OCI-LY7 (cell line): ENCODE results near the gene CATSPERD. TPM values are rescaled to one million over a fixed set of nuclear protein-coding genes. Genes with fewer than 3 reads are reported as not detected.

Experiments
- BruUV-seq: library from RNA; stranded (reverse); fragments of 400-500 nt; replicated peaks from 2 replicates; lab custom pipeline; 2021; lab: Mats Ljungman, UMichigan
- CTCF ChIA-PET: fragments of 300-600 bp; sonication (Branson Sonifier 250); formaldehyde crosslinking; loops from one replicate; lab custom pipeline; 2022; ENCODE audit warnings: antibody characterized with exemption; ENCODE audit not compliant: unreplicated experiment; lab: Charles Lee
- POLR2A ChIA-PET: fragments of 300-600 bp; sonication (Branson Sonifier 250); formaldehyde crosslinking; loops from one replicate; lab custom pipeline; 2022; ENCODE audit warnings: antibody characterized with exemption; lab: Charles Lee
- DNase-seq: peaks from one replicate; pipeline ENCODE4 v3.0.0-alpha.2; 2015; ENCODE audit warnings: low spot score
- H2AFZ ChIP-seq: fragments of 200-600 bp; sonication (generic), shearing (Covaris generic); 2 replicates; pipeline ENCODE4 v1.6.1; 2014; ENCODE audit warnings: mild to moderate bottlenecking, antibody characterized with exemption, low read length, moderate library complexity
- H3K27ac ChIP-seq: fragments of 200-600 bp; sonication (generic); 2 replicates; pipeline ENCODE4 v1.5.1; 2014; ENCODE audit warnings: mixed run types, low read depth, mild to moderate bottlenecking, moderate library complexity, low read length, inconsistent platforms; ENCODE audit not compliant: poor library complexity, severe bottlenecking
- H3K36me3 ChIP-seq: fragments of 200-600 bp; sonication (generic); 2 replicates; pipeline ENCODE4 v1.6.1; 2014; ENCODE audit warnings: mild to moderate bottlenecking, antibody characterized with exemption, low read length, moderate library complexity, mixed read lengths; ENCODE audit not compliant: insufficient read depth
- H3K4me1 ChIP-seq: fragments of 200-600 bp; sonication (generic); 2 replicates; pipeline ENCODE4 v1.5.1; 2014; ENCODE audit warnings: mild to moderate bottlenecking, low read length; ENCODE audit not compliant: insufficient read depth, poor library complexity, severe bottlenecking
- H3K4me2 ChIP-seq: fragments of 200-600 bp; sonication (generic); 2 replicates; pipeline ENCODE4 v1.6.1; 2014; ENCODE audit warnings: mild to moderate bottlenecking, low read length
- H3K4me3 ChIP-seq: fragments of 200-600 bp; sonication (generic); 2 replicates; pipeline ENCODE4 v1.5.1; 2014; ENCODE audit warnings: mild to moderate bottlenecking, low read depth, low read length; ENCODE audit not compliant: poor library complexity, severe bottlenecking
- H3K79me2 ChIP-seq: fragments of 200-600 bp; sonication (generic); 2 replicates; pipeline ENCODE4 v1.6.1; 2016; ENCODE audit warnings: low read depth, mild to moderate bottlenecking, low read length, moderate library complexity, mixed read lengths; ENCODE audit not compliant: insufficient read depth
- H3K9me2 ChIP-seq: fragments of 200-600 bp; sonication (generic); 2 replicates; pipeline ENCODE4 v1.6.1; 2016; ENCODE audit warnings: mild to moderate bottlenecking, low read length, mixed read lengths; ENCODE audit not compliant: insufficient read depth
- H3K9me3 ChIP-seq: fragments of 200-600 bp; sonication (generic); 2 replicates; pipeline ENCODE4 v1.6.1; 2014; ENCODE audit warnings: mild to moderate bottlenecking, mixed run types, low read length, mixed read lengths
- H4K20me1 ChIP-seq: fragments of 200-600 bp; sonication (generic); 2 replicates; pipeline ENCODE4 v1.6.1; 2014; ENCODE audit warnings: mild to moderate bottlenecking, antibody characterized with exemption, low read length, moderate library complexity, mixed read lengths; ENCODE audit not compliant: insufficient read depth
- EZH2phosphoT487 ChIP-seq: fragments of 200-600 bp; sonication (generic); IDR thresholded peaks from 2 replicates; pipeline ENCODE4 v1.6.1; 2018; ENCODE audit warnings: low read depth, borderline replicate concordance, mild to moderate bottlenecking, mixed run types, antibody characterized with exemption, low read length, moderate library complexity, mixed read lengths
- intact Hi-C: fragments of 100-400 bp; cut with micrococcal nuclease; formaldehyde crosslinking; loops from one replicate; pipeline ENCODE4 v1.10.0; 2022; ENCODE audit not compliant: unreplicated experiment
- total RNA-seq, 2 experiments: library from RNA; depleted of rRNA in 1 of 2; stranded (reverse); fragments of >200 nt in 1 of 2; shearing (Covaris generic) in 1 of 2; gene quantifications; 2 replicates each; pipeline ENCODE4 v1.2.3, GENCODE V29; 2014 to 2022
- TF ChIP-seq, protein P1 (sequence below): fragments of 200-600 bp; sonication (generic); conservative IDR thresholded peaks from 2 replicates; pipeline ENCODE4 v1.5.1; 2014; ENCODE audit warnings: mild to moderate bottlenecking, antibody characterized with exemption, low read length, moderate library complexity, mixed read lengths

Gene CATSPERD
- total RNA-seq, 2 experiments from 2014 or later = not detected

DNA sequence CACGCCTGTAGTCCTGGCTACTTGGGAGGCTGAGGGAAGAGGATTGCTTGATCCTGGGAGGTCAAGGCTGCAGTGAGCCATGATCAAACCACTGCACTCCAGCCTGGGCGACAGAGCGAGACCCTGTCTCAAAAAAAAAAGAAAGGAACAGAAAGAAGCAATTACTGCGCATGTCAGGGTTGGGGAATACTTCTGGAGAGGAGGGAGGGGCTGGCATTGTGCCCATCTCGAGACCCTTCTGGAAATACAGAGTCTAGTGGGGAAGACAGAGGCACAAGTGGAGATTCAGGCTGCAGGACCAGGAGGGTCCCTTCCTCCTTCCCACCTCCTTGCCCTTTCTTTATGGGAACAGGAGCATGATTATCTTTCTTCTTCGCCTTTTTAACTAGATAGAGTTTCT lies 33.3 kb downstream of the CATSPERD start:
- no peaks in the 10 kb centered on the region for H3K9me2 ChIP-seq
- H3K79me2 ChIP-seq = no peaks in the 10 kb centered on the region
- no TSS peak for BruUV-seq
- H3K36me3 ChIP-seq = no peaks in the 10 kb centered on the region
- DNase-seq = no peak
- intact Hi-C loops = no loop called here
- TF ChIP-seq, protein P1, sequence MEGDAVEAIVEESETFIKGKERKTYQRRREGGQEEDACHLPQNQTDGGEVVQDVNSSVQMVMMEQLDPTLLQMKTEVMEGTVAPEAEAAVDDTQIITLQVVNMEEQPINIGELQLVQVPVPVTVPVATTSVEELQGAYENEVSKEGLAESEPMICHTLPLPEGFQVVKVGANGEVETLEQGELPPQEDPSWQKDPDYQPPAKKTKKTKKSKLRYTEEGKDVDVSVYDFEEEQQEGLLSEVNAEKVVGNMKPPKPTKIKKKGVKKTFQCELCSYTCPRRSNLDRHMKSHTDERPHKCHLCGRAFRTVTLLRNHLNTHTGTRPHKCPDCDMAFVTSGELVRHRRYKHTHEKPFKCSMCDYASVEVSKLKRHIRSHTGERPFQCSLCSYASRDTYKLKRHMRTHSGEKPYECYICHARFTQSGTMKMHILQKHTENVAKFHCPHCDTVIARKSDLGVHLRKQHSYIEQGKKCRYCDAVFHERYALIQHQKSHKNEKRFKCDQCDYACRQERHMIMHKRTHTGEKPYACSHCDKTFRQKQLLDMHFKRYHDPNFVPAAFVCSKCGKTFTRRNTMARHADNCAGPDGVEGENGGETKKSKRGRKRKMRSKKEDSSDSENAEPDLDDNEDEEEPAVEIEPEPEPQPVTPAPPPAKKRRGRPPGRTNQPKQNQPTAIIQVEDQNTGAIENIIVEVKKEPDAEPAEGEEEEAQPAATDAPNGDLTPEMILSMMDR = no peak
- TF ChIP-seq EZH2phosphoT487 = no peak
- no peak overlapping the region for H3K4me2 ChIP-seq
- ChIA-PET POLR2A (no interaction called here), CTCF (no interaction called here)
- no peak overlapping the region for H2AFZ ChIP-seq
- no peaks in the 10 kb centered on the region for H3K4me1 ChIP-seq
- H4K20me1 ChIP-seq = no peaks in the 10 kb centered on the region
- H3K9me3 ChIP-seq = no peaks in the 10 kb centered on the region
- no peak overlapping the region for H3K27ac ChIP-seq
- no peak overlapping the region for H3K4me3 ChIP-seq

DNA sequence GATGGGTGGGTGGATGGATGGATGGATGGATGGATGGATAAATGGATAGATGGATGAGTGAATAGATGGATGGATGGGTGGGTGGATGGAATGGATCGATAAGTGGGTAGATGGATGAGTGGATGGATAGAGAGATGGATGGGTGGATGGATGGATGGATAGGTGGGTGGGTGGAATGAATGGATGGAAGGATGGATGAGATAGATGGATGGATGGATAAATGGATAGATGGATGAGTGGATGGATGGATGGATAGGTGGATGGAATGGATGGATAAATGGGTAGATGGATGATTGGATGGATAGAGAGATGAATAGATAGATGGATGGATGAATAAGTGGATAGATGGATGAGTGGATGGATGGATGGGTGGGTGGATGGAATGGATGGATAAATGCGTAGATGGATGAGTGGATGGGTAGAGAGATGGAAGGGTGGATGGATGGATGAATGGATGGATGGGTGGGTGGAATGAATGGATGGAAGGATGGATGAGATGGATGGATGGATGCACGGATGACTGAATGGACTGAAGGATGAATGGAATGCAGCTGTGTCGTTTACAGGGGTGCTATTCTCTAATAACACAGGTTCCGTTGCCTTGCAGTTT lies 42.3 kb downstream of the CATSPERD start:
- TF ChIP-seq, protein P1 = no peak
- no peak for TF ChIP-seq EZH2phosphoT487
- Histone ChIP-seq H2AFZ (no peak overlapping the region), H3K4me1 (peaks cover 10% of the 10 kb centered on the region), H3K9me3 (no peaks in the 10 kb centered on the region), H3K9me2 (no peaks in the 10 kb centered on the region), H4K20me1 (no peaks in the 10 kb centered on the region), H3K79me2 (no peaks in the 10 kb centered on the region), H3K4me2 (no peak overlapping the region), H3K27ac (no peak overlapping the region), H3K36me3 (no peaks in the 10 kb centered on the region), H3K4me3 (no peak overlapping the region)
- ChIA-PET POLR2A (no interaction called here), CTCF (no interaction called here)
- DNase-seq = no peak
- intact Hi-C loops = no loop called here
- no TSS peak for BruUV-seq

DNA sequence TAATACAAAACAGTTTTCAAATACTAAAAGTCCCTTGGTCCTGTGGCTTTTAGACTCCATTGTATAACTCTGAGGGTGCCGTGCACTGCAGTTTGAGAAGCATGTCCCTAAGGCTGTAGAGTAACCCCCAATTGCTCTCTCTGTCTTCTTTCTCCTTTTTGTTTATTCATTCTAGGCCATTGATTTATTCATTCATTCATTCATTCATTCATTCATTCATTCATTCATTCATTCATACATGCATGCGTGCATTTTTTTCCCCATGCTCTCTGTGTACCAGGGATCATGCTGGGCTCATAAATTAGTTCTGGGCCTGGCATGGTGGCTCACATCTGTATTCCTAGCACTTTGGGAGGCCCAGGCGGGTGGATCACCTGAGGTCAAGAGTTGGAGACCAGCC lies 44.8 kb downstream of the CATSPERD start:
- H3K4me2 ChIP-seq = no peak overlapping the region
- ChIA-PET POLR2A (no interaction called here), CTCF (no interaction called here)
- no peak for DNase-seq
- H3K9me3 ChIP-seq = no peaks in the 10 kb centered on the region
- intact Hi-C loops = no loop called here
- H3K79me2 ChIP-seq = no peaks in the 10 kb centered on the region
- H3K4me3 ChIP-seq = no peak overlapping the region
- H3K36me3 ChIP-seq = no peaks in the 10 kb centered on the region
- no peak overlapping the region for H3K27ac ChIP-seq
- TF ChIP-seq, protein P1 = no peak
- TF ChIP-seq EZH2phosphoT487 = no peak
- H3K4me1 ChIP-seq = peaks cover 20% of the 10 kb centered on the region
- BruUV-seq = no TSS peak
- no peak overlapping the region for H2AFZ ChIP-seq
- H4K20me1 ChIP-seq = no peaks in the 10 kb centered on the region
- no peaks in the 10 kb centered on the region for H3K9me2 ChIP-seq
